Activated T-cell treated with anti-CD3 and anti-CD28 coated beads, Interleukin-2, amount 50 U/mL, for 72 hours (primary cell): Measurements from ENCODE around the gene RAB1B. TPM values are rescaled to one million over a fixed set of nuclear protein-coding genes. Genes with fewer than 3 reads are reported as not detected.
"Not testable (repeated sequence)": the region's sequence is repeated elsewhere in the genome, so short reads cannot be mapped to it uniquely, and the experiment has no call there.

Experiments used
- ATAC-seq, 2 donors: fragments of 150-1000 bp; cut with Tn5 transposase; replicated peaks in 1 of 2; 2 replicates each; pipeline ENCODE4 v1.10.0; 2021; ENCODE audit warnings: moderate library complexity in 2 of 2, mild to moderate bottlenecking in 1 of 2
- DNase-seq, 2 donors: peaks; one replicate each; pipeline ENCODE4 v3.0.0; 2021 to 2022; ENCODE audit warnings: mixed read lengths in 1 of 2
- H3K27ac Mint-ChIP-seq: one replicate; pipeline ENCODE4 v1.8.0; 2022; ENCODE audit warnings: mild to moderate bottlenecking, moderate library complexity, mixed read lengths
- H3K27me3 Mint-ChIP-seq: one replicate; pipeline ENCODE4 v1.8.0; 2022; ENCODE audit warnings: low read depth, mixed read lengths
- H3K36me3 Mint-ChIP-seq, 2 donors: one replicate each; pipeline ENCODE4 v1.8.0; 2022; ENCODE audit warnings: mixed read lengths in 2 of 2, mild to moderate bottlenecking in 1 of 2; ENCODE audit not compliant: insufficient read depth in 2 of 2
- H3K4me1 Mint-ChIP-seq: one replicate; pipeline ENCODE4 v1.8.0; 2022; ENCODE audit warnings: low read depth, mixed read lengths
- H3K4me3 Mint-ChIP-seq, 2 donors: one replicate each; pipeline ENCODE4 v1.8.0; 2022; ENCODE audit warnings: mild to moderate bottlenecking in 2 of 2, mixed read lengths in 2 of 2, moderate library complexity in 2 of 2
- H3K9me3 Mint-ChIP-seq, 2 donors: one replicate each; pipeline ENCODE4 v1.8.0; 2022; ENCODE audit warnings: mixed read lengths in 2 of 2
- total RNA-seq, 2 donors: library from RNA; stranded (reverse); gene quantifications; one replicate each; pipeline ENCODE4 v1.2.3, GENCODE V29; 2022

The RAB1B gene
- total RNA-seq, 2 donors from 2014 or later = 127 to 139 TPM

- Mint-ChIP-seq H3K4me3 (peak overlapping the region; percentile 89 to 92), H3K27ac (no peak overlapping the region), H3K36me3 (no peaks in the 10 kb centered on the region), H3K27me3 (no peaks in the 10 kb centered on the region), H3K9me3 (no peaks in the 10 kb centered on the region), H3K4me1 (peaks cover 49% of the 10 kb centered on the region)
- no peak for ATAC-seq
- no peak for DNase-seq
Measured at GRCh38 chr11:66313321-66314185, 45.1 kb downstream of the RAB1B start.

GRCh38 chr11:66314186-66314501, 45.7 kb downstream of the RAB1B start:
- H3K27ac Mint-ChIP-seq = no peak overlapping the region
- H3K36me3 Mint-ChIP-seq = no peaks in the 10 kb centered on the region
- ATAC-seq (no peak), DNase-seq (no peak)
- no peaks in the 10 kb centered on the region for H3K9me3 Mint-ChIP-seq
- no peaks in the 10 kb centered on the region for H3K27me3 Mint-ChIP-seq
- H3K4me3 Mint-ChIP-seq = peak overlapping the region; percentile 89 to 92
- H3K4me1 Mint-ChIP-seq = peaks cover 55% of the 10 kb centered on the region

- Mint-ChIP-seq H3K27ac (no peak overlapping the region), H3K27me3 (no peaks in the 10 kb centered on the region), H3K4me3 (peak overlapping the region; percentile 89 to 92), H3K4me1 (peaks cover 60% of the 10 kb centered on the region), H3K9me3 (no peaks in the 10 kb centered on the region), H3K36me3 (no peaks in the 10 kb centered on the region)
- DNase-seq = no peak
- ATAC-seq = no peak
Measured at GRCh38 chr11:66314561-66315497, 46.4 kb downstream of the RAB1B start.

GRCh38 chr11:66315498-66315885, 47.1 kb downstream of the RAB1B start:
- Mint-ChIP-seq H3K9me3 (peaks cover 0 to 2% of the 10 kb centered on the region in 2 donors), H3K36me3 (peaks cover 0 to 2% of the 10 kb centered on the region in 2 donors), H3K27ac (no peak overlapping the region), H3K4me3 (peak overlapping the region; percentile 53 to 74), H3K27me3 (no peaks in the 10 kb centered on the region), H3K4me1 (peaks cover 60% of the 10 kb centered on the region)
- ATAC-seq = no peak
- no peak for DNase-seq

- Mint-ChIP-seq H3K36me3 (peaks cover 0 to 2% of the 10 kb centered on the region in 2 donors), H3K4me1 (peaks cover 60% of the 10 kb centered on the region), H3K9me3 (peaks cover 0 to 2% of the 10 kb centered on the region in 2 donors), H3K4me3 (peak overlapping the region; percentile 53 to 74), H3K27ac (no peak overlapping the region), H3K27me3 (no peaks in the 10 kb centered on the region)
- ATAC-seq = no peak
- peak in 1 of 2 donors; percentile 44 for DNase-seq
Measured at GRCh38 chr11:66315921-66316811, 47.7 kb downstream of the RAB1B start.

GRCh38 chr11:66316849-66317251, 48.4 kb downstream of the RAB1B start, which contains the start of gene CD248:
CD248 (minus strand) TSS chr11:66317044; CDS start chr11:66317027, 17 bp downstream.
- Mint-ChIP-seq H3K4me1 (peaks cover 55% of the 10 kb centered on the region), H3K36me3 (peaks cover 0 to 2% of the 10 kb centered on the region in 2 donors), H3K9me3 (peaks cover 0 to 2% of the 10 kb centered on the region in 2 donors), H3K4me3 (peak within 1 kb of the TSS; percentile 63 to 75), H3K27me3 (no peaks in the 10 kb centered on the region), H3K27ac (peak within 1 kb of the TSS; percentile 52)
- DNase-seq (peak in 1 of 2 donors; percentile 31), ATAC-seq (no peak)

- Mint-ChIP-seq H3K4me1 (peaks cover 53% of the 10 kb centered on the region), H3K9me3 (peaks cover 0 to 2% of the 10 kb centered on the region in 2 donors), H3K36me3 (peaks cover 0 to 2% of the 10 kb centered on the region in 2 donors), H3K4me3 (peak overlapping the region; percentile 63 to 75), H3K27ac (peak overlapping the region; percentile 52), H3K27me3 (no peaks in the 10 kb centered on the region)
- DNase-seq = peak; percentile 50 to 52
- peak; percentile 8 to 10 for ATAC-seq
Measured at GRCh38 chr11:66317322-66317722, 48.9 kb downstream of the RAB1B start.

GRCh38 chr11:66317723-66318599, 49.5 kb downstream of the RAB1B start:
- Mint-ChIP-seq H3K27ac (peak overlapping the region; percentile 52), H3K9me3 (peaks cover 0 to 2% of the 10 kb centered on the region in 2 donors), H3K4me1 (peaks cover 53% of the 10 kb centered on the region), H3K36me3 (peaks cover 0 to 2% of the 10 kb centered on the region in 2 donors), H3K27me3 (no peaks in the 10 kb centered on the region), H3K4me3 (peak overlapping the region; percentile 63 to 75)
- ATAC-seq (peak; percentile 75 to 78), DNase-seq (peak; percentile 60 to 66)

GRCh38 chr11:66318600-66318970, 50.1 kb downstream of the RAB1B start:
- H3K36me3 Mint-ChIP-seq = peaks cover 0 to 2% of the 10 kb centered on the region in 2 donors

GRCh38 chr11:66320289-66320688, 51.9 kb downstream of the RAB1B start:
- not testable (repeated sequence) for H3K27me3 Mint-ChIP-seq, ATAC-seq, H3K27ac Mint-ChIP-seq, H3K9me3 Mint-ChIP-seq, H3K36me3 Mint-ChIP-seq, DNase-seq, H3K4me3 Mint-ChIP-seq
- H3K4me1 Mint-ChIP-seq = peaks cover 44% of the 10 kb centered on the region

More at GRCh38 chr11:66318600-66318970, 50.1 kb downstream of the RAB1B start:
- ATAC-seq (no peak), DNase-seq (no peak)
- H3K27ac Mint-ChIP-seq = peak overlapping the region; percentile 7
- peaks cover 51% of the 10 kb centered on the region for H3K4me1 Mint-ChIP-seq
- no peaks in the 10 kb centered on the region for H3K27me3 Mint-ChIP-seq
- H3K4me3 Mint-ChIP-seq = peak overlapping the region; percentile 4 to 75
- H3K9me3 Mint-ChIP-seq = peaks cover 0 to 2% of the 10 kb centered on the region in 2 donors

GRCh38 chr11:66320748-66321147, 52.3 kb downstream of the RAB1B start:
- DNase-seq, ATAC-seq, H3K36me3 Mint-ChIP-seq, H3K27me3 Mint-ChIP-seq, H3K9me3 Mint-ChIP-seq, H3K27ac Mint-ChIP-seq, H3K4me3 Mint-ChIP-seq: not testable (repeated sequence)
- H3K4me1 Mint-ChIP-seq = peaks cover 43% of the 10 kb centered on the region
